Measurements from ENCODE around the gene ERC2. TPM values are rescaled to one million over a fixed set of nuclear protein-coding genes. Genes with fewer than 3 reads are reported as not detected.

ERC2 gene
- total RNA-seq, 1 experiment from 2014 or later = 0.26 TPM

GRCh38 chr3:55557549-55557948 is 910.7 kb downstream of the ERC2 start:
- DNase-seq (ENCODE audit: low spot score) = no peak

DNA sequence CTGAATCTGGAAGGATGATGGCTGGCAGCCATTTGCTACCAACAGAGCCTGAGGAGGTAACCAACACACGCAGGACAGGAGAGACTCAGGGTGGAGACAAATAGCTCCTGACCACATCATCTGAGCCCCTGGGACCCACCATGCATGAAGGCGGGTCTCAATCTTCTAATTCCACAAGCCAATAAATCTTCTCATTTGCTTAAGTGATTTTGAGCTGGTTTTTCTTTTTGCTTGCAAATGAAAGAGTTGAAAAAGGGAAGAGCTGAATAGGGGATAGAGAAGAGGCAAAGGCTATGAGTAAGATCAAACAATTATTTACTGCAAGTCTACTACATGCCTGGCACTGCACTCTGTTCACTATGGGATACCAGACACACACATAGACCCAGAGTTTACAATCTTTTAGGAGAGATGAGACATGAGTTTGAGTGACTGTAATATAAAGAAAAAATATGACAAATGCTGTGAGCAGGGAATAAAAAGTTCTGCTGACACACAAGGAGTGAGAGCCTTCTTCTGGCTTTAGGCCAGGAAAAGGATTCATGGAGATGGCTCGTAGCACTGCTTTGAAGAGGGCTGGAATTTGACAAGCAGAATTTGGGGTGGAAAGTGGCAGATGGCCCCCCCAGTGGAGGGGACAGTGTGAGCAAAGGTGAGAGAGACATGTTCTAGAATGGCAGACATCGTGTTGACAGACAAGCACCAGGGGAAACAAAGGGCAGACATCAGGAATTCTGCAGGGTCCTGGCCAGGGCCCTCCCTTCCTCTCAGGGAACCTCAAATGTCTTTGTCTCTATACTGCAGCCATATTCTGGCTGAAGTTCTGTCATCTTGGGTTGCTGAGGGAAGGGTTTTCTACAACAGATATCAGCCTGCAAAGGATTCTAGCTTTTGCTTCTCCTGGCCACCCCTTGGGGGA is 911.4 kb downstream of the ERC2 start:
- DNase-seq (ENCODE audit: low spot score) = no peak

- no peak for DNase-seq (ENCODE audit: low spot score)
These were observed 912.2 kb downstream of the ERC2 start for GRCh38 chr3:55555873-55556618.

GRCh38 chr3:55554634-55555425 is 913.4 kb downstream of the ERC2 start:
- DNase-seq (ENCODE audit: low spot score) = no peak

DNA sequence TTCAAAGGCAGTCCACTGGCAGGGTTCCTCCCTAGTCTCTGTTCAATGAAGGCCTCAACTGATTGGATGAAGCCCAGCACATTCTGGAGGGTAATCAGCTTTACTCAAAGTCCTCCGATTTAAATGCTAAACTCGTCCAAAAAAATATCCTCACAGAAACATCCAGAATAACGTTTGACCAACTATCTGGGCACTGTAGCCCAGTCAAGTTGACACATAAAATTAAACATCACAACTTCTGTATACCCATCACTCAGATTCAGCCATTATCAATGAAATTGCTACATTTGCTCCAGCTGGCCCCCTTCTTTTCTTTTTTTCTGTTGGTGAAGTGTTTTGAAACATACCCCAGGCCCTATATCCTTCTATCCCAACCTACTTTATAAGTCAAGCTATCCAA is 916.6 kb downstream of the ERC2 start:
- no peak for DNase-seq (ENCODE audit: low spot score)

DNA sequence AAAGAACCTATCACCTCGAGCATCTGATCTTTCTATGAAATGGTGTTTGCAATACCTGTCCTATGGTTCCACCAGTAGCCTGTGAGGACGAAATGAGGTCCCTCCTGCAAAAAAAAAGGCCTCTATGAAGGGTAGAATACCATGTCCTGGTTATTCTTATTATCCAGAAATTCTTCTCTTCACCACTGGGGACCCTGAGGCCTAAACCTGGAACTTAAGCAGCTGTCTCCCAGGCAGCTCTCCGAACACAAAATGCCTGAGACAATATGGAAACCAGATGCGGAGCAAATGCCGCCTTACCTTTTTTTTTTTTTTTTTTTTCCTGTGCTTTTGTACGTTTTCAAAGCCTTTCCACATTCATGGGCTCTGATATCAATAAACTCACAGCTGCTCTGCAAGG is 919.1 kb downstream of the ERC2 start:
- no peak for DNase-seq (ENCODE audit: low spot score)

DNA sequence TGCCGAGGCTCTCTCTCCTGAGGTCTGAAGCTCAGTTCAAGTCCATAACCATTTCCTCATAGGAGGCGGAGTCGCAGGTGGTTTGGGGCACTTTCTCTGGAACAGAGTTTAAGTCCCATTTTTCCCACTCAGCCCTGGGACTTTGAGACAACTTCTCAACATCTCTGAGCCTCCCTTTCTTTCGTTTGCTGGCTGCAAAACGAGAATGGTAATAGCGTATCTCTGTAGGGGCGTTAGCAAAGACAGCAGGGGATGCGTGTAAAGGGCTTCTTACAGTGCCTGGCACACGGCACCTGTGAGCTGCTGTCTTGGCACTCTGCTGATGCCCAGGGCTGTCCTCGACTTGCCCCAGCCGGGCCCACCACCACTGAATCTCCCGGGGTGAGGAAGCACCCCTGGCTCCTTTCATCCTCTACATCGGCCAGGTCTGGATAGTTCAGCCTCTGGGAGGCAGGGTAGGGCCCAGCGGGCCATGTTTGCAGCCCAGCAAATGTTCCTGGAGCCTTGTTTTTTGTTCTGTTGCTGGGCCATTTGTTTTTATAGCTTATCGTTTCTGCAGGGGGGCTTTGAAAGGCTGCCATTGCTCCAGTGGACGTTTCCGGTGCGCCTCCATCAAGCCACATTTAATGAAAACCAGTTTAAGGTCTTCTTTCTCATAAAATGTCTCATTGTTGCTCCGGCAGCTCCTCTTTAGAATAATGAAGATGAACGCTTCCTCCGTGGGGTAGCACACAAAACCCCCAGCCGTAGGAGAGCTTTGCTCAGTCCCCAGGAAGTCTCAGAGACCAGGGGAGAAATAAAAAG is 921.2 kb downstream of the ERC2 start:
- no peak for DNase-seq (ENCODE audit: low spot score)

- no peak for DNase-seq (ENCODE audit: low spot score)
These were observed 922.3 kb downstream of the ERC2 start for GRCh38 chr3:55545995-55546394.

GRCh38 chr3:55544219-55544618 is 924.0 kb downstream of the ERC2 start:
- no peak for DNase-seq (ENCODE audit: low spot score)

- no peak for DNase-seq (ENCODE audit: low spot score)
These were observed 925.1 kb downstream of the ERC2 start for GRCh38 chr3:55543181-55543614.

- DNase-seq (ENCODE audit: low spot score) = no peak
These were observed 926.8 kb downstream of the ERC2 start for GRCh38 chr3:55541456-55541855.

DNA sequence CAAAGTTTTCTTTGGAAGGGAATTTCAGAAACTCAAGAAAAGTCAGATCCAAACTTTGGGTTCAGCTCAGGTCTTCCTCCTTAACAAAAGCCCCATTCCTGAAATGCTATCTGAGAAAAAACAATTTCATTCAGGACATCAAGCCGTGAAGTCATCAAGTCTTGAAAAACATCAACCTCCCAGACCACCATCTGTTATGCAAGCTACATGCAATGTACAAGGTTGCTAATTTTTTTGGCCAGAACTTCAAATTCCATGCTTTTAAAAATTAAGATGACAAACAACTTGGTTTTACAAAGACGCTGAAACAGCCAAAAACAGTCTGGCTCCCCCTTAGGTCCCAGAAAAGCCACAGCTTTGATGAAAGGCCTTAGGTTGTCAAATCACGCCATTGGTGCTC is 927.3 kb downstream of the ERC2 start:
- no peak for DNase-seq (ENCODE audit: low spot score)

DNA sequence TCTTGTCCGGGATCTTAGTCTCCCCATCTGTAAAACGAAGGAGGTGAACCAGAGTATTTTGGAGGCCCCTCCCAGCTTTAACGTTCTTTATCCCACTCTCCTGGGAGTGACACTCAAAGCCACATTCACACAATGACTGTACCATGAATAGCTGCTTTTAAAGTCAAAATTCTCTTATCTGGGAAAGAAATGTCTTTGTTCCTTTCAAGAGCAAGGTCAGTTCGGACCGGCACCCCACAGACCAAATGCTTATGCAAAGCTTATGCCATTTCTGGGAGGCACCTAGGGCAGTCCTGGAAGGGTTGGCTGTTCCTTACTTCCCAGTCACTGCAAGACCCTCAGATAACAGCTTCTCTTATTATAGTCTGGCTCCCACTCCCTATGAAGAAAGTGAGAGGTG is 927.7 kb downstream of the ERC2 start:
- no peak for DNase-seq (ENCODE audit: low spot score)

- DNase-seq (ENCODE audit: low spot score) = no peak
These were observed 930.1 kb downstream of the ERC2 start for GRCh38 chr3:55538158-55538557.

DNA sequence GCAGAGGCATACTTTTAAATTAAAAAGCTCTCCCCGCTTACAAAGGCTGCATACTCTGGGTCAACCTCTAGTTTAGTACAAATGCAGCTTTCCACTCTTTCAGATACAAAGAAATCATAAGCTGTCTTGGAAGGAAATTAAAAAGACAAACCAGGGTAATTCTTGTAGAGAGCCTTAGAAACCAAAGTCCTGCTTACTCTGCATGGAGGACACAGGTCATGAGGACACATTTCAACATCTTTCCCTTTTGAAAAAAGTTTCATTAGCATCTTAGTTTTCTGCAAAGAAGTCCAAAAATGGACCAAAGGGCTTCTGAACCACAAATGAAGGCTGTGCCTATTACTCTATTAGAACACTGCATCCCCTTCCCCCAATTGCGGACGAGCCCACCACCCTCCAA is 930.7 kb downstream of the ERC2 start:
- no peak for DNase-seq (ENCODE audit: low spot score)

DNA sequence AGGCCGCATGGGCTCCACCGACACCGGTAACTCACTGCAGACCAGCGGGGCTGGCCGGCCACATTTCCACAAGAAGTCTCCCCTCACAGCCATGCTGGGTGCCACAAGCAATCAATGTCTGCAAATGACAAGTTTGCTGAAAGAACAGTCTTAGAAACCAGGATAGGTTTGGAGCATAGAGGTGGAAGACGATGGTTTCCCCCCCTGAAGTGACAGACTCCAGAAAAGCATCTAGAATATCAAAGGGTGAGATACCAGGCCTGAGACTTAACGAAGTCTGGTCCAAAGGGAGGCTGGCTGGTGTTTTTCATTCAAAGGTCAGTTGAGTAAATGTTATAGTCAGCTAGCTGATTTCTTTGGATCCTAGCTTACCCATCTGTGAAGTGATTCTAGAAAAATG is 931.1 kb downstream of the ERC2 start:
- DNase-seq (ENCODE audit: low spot score) = no peak

DNA sequence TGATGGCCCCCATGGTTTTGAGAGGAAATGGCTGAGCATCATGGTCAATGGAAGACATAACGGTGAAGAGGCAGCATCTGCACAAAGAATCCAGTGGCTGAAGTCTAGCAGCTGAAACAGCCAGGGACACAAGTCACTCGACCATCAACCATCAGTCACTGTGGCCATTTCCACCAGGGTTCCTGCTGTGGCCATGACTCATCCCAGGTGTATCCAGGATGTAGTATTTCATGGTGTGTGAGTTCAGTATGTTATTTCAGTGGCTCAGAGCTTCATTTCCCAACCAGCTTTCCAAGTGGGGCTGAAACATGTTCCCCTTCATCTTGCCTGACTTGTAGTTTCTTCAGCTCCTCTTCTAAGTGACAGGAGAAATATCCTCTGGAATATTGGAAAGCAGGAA is 933.4 kb downstream of the ERC2 start:
- DNase-seq (ENCODE audit: low spot score) = peak; percentile 15

DNA sequence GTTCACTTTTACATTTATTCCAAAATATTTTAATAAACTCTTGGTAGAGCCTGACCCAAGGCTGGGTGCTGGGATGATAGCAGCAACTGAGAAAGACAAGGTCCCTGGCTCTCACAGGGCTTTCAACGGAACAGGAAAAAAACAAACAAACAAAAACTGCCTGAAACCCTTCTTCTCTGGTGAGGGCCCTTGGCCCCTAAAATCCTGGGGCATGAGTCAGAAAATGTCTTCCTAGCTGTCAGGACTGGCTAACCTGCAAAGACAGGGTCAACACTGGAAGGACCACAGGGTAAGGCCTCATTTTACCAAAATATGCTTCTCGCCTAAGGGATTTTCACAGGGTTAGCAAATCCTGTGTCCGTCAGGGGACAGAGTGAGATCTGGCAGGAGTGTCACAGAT is 935.5 kb downstream of the ERC2 start:
- DNase-seq (ENCODE audit: low spot score) = no peak

DNA sequence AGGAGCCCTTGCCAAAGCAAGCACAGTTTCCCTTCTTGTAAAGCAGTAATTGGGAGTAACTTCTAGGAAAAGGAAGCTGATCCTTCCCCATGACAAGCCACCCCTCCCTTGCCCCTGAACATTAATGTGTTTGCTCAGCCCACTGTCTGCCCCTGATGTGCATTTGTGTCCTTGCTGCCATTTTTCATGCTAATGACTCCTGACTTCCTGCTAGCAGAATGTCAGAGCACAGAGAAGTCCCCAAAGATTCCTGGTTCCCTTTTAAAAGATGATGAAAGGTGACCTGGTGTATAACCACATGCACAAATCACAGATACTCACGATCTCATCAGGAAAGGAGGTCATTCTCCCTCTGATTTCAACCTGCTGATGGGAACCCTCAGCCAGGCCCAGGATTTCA is 936.9 kb downstream of the ERC2 start:
- DNase-seq (ENCODE audit: low spot score) = no peak

DNA sequence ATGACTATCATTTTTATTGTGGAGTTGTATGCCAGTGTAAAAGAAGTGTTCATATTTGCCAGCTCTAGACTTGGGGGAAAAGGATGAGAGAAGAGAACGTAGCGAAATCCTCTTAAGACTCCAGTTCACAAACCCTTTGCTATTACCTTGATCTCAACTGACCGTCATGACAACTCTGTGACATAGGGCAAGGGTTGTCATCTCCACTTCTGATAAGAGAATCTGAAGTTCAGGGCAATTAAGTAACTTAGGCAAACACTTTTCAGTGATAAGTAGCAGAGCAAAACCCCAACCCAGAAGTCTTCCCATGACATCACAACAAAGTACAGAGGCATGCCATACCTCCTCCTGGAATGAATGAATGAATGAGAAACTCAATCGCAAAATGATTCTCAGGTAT is 940.9 kb downstream of the ERC2 start:
- no peak for DNase-seq (ENCODE audit: low spot score)

- DNase-seq (ENCODE audit: low spot score) = no peak
These were observed 941.8 kb downstream of the ERC2 start for GRCh38 chr3:55526332-55527030.

All from A172 (cell line).